Activated naive CD4-positive, alpha-beta T cell treated with anti-CD3 and anti-CD28 coated beads, Interleukin-2, amount 50 U/mL, for 16 hours (primary cell): ENCODE measurements around the gene AGMO.

ENCODE experiments used
- DNase-seq: peaks from one replicate; pipeline ENCODE4 v3.0.0-alpha.2; 2020

Gene AGMO

GRCh38 chr7:15452670-15453069, 109.1 kb downstream of the AGMO start:
- no peak for DNase-seq

GRCh38 chr7:15446722-15447121, 115.1 kb downstream of the AGMO start:
- DNase-seq, result no peak

GRCh38 chr7:15446280-15446679, 115.5 kb downstream of the AGMO start:
- no peak for DNase-seq

GRCh38 chr7:15441915-15442314, 119.9 kb downstream of the AGMO start:
- DNase-seq, result no peak

GRCh38 chr7:15440482-15440881, 121.3 kb downstream of the AGMO start:
- DNase-seq, result no peak

- DNase-seq, result no peak
These were observed 122.0 kb downstream of the AGMO start for GRCh38 chr7:15439853-15440252.

- DNase-seq, result no peak
These were observed 128.7 kb downstream of the AGMO start for GRCh38 chr7:15433151-15433550.

GRCh38 chr7:15430911-15431310, 130.9 kb downstream of the AGMO start:
- no peak for DNase-seq

GRCh38 chr7:15430191-15430590, 131.6 kb downstream of the AGMO start:
- DNase-seq, result no peak

GRCh38 chr7:15424468-15424867, 137.3 kb downstream of the AGMO start:
- DNase-seq, result no peak

- no peak for DNase-seq
These were observed 142.2 kb downstream of the AGMO start for GRCh38 chr7:15419596-15419995.

- no peak for DNase-seq
These were observed 143.6 kb downstream of the AGMO start for GRCh38 chr7:15418264-15418663.

- DNase-seq, result no peak
These were observed 144.3 kb downstream of the AGMO start for GRCh38 chr7:15417341-15417988.

- no peak for DNase-seq
These were observed 150.8 kb downstream of the AGMO start for GRCh38 chr7:15411019-15411418.

- DNase-seq, result no peak
These were observed 153.9 kb downstream of the AGMO start for GRCh38 chr7:15407910-15408309.

GRCh38 chr7:15403751-15404150, 158.1 kb downstream of the AGMO start:
- no peak for DNase-seq

- no peak for DNase-seq
These were observed 158.5 kb downstream of the AGMO start for GRCh38 chr7:15403315-15403714.

- DNase-seq, result no peak
These were observed 159.2 kb downstream of the AGMO start for GRCh38 chr7:15402436-15403136.

GRCh38 chr7:15400440-15400839, 161.4 kb downstream of the AGMO start:
- DNase-seq, result no peak

- no peak for DNase-seq
These were observed 162.4 kb downstream of the AGMO start for GRCh38 chr7:15399441-15399840.

- no peak for DNase-seq
These were observed 163.7 kb downstream of the AGMO start for GRCh38 chr7:15397922-15398760.

- no peak for DNase-seq
These were observed 164.7 kb downstream of the AGMO start for GRCh38 chr7:15397159-15397550.

GRCh38 chr7:15396210-15397158, 165.3 kb downstream of the AGMO start:
- DNase-seq, result no peak
